Right lobe of liver (tissue), 4 donors: ENCODE measurements around the gene SRCIN1.

Experiments used
- CTCF ChIP-seq, 4 donors: fragments of 200-600 bp in 3 of 4; fragments of 450-650 bp in 1 of 4; IDR thresholded peaks; one replicate each; pipeline versions ENCODE4 v1.5.1 to v1.8.0; 2016 to 2022; ENCODE audit warnings: antibody characterized with exemption in 4 of 4, mild to moderate bottlenecking in 2 of 4
- POLR2A ChIP-seq: fragments of 450-650 bp; IDR thresholded peaks from one replicate; pipeline ENCODE4 v1.6.1; 2017; ENCODE audit warnings: antibody characterized with exemption, mild to moderate bottlenecking
- donor health status: DM: no; HTN: no; CAD: no.
- donor health status: DM: no; HTN: no; CAD: no.
- donor health status: DM: no; HTN: yes; CAD: no.

DNA sequence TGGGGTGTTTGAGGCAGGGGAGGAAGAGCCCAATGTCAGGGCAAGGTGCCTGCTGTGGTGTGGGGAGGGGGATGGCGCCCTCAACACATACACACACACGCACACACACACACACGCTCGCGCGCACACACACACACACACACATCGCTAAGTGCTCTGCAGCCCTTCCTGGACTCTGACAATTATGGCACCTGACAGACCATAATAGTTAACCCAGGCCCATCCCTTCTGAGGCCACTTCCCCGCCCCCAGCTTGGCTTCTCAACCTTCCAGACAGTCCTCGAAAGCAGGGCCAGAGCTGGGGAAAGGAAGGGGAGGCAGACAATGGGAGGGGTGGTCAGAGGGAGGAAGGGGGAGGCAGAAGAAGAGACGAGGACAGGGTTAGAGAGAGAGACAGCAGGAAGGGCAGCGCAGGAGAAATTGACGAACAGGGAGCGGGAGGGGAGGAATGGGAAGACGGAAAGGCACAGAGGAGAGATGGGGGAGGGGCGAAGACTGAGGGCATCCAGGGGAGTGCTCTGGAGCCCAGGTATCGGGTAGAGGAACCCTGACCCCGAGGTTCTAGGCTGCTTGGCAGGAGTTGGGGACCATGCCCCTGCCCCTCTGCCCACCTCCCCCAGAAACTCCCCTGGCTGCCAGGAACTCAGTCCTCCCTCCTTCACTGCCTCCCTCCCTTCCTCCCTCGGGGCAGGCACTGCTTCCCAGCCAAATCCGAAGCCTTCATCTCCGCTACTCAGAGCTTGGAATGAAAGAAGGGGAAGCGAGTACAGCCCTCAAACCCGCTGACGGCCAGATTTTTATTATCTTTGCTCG lies 4.0 kb downstream of the SRCIN1 start:
- TF ChIP-seq CTCF (IDR thresholded peaks at IDR 0.05) = no peak
- no peak for TF ChIP-seq POLR2A
